Endothelial cell of umbilical vein (primary cell): Measurements from ENCODE around the gene YWHAQ.

ENCODE experiments used
- EZH2 ChIP-seq: IDR thresholded peaks from 2 replicates; pipeline ENCODE4 v1.6.1; 2012; ENCODE audit warnings: borderline replicate concordance, low read depth, mild to moderate bottlenecking, moderate library complexity, low read length, inconsistent platforms; ENCODE audit not compliant: severe bottlenecking
- JUN ChIP-seq: IDR thresholded peaks from 2 replicates; pipeline ENCODE4 v1.6.1; 2011; ENCODE audit warnings: borderline replicate concordance, low read depth; ENCODE audit not compliant: insufficient read length, insufficient read depth
- POLR2A ChIP-seq: IDR thresholded peaks from 2 replicates; pipeline ENCODE4 v1.6.1; 2012; ENCODE audit warnings: low read depth, mild to moderate bottlenecking, control low read depth, low read length
- POLR2AphosphoS5 ChIP-seq: IDR thresholded peaks from 2 replicates; pipeline ENCODE4 v1.6.1; 2012; ENCODE audit warnings: low read depth, mild to moderate bottlenecking, control low read depth, low read length, moderate library complexity; ENCODE audit not compliant: insufficient read depth
- TF ChIP-seq, protein P1 (sequence below), 2 donors: IDR thresholded peaks; 1 replicate in 1 of 2; 2 replicates in 1 of 2; pipeline ENCODE4 v1.5.1; 2011; ENCODE audit warnings: low read length in 2 of 2, mild to moderate bottlenecking in 2 of 2, moderate library complexity in 2 of 2, control low read depth in 1 of 2, inconsistent platforms in 1 of 2, low read depth in 1 of 2; ENCODE audit not compliant: insufficient read depth in 1 of 2; ENCODE audit errors: extremely low read depth in 1 of 2
- TF ChIP-seq, protein P2 (sequence below): IDR thresholded peaks from 2 replicates; pipeline ENCODE4 v1.6.1; 2011; ENCODE audit not compliant: insufficient read depth, insufficient read length

DNA sequence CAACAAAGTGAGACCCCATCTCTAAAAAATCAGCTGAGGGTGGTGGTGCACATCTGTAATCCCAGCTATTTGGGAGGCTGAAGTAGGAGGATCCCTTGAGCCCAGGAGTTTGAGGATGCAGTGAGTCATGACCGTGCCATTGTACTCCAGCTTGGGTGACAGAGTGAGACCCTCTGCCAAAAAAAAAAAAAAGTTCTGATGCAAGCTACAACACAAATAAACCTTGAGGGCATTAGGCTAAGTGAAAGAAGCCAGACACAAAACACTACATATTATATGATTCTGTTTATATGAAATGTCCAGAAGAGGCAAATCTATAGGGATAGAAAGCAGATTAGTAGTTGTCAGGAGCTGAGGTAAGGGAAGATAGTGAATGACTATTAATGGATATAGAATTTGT, 13.0 kb downstream of the YWHAQ start:
- TF ChIP-seq EZH2: no peak
- TF ChIP-seq, protein P1, sequence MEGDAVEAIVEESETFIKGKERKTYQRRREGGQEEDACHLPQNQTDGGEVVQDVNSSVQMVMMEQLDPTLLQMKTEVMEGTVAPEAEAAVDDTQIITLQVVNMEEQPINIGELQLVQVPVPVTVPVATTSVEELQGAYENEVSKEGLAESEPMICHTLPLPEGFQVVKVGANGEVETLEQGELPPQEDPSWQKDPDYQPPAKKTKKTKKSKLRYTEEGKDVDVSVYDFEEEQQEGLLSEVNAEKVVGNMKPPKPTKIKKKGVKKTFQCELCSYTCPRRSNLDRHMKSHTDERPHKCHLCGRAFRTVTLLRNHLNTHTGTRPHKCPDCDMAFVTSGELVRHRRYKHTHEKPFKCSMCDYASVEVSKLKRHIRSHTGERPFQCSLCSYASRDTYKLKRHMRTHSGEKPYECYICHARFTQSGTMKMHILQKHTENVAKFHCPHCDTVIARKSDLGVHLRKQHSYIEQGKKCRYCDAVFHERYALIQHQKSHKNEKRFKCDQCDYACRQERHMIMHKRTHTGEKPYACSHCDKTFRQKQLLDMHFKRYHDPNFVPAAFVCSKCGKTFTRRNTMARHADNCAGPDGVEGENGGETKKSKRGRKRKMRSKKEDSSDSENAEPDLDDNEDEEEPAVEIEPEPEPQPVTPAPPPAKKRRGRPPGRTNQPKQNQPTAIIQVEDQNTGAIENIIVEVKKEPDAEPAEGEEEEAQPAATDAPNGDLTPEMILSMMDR (IDR thresholded peaks at IDR 0.05; ENCODE audit: extremely low read depth in 1 of 2, insufficient read depth in 1 of 2, low read depth in 1 of 2, low read length in 2 of 2): no peak
- no peak for TF ChIP-seq POLR2A
- TF ChIP-seq JUN: no peak
- TF ChIP-seq POLR2AphosphoS5: no peak
- TF ChIP-seq, protein P2, sequence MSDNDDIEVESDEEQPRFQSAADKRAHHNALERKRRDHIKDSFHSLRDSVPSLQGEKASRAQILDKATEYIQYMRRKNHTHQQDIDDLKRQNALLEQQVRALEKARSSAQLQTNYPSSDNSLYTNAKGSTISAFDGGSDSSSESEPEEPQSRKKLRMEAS: no peak
